GM18517 (cell line): Measurements from ENCODE around the gene TIMP4.

Source experiments
- ATAC-seq: cut with Tn5 transposase; IDR thresholded peaks from one replicate; pipeline ENCODE4 v1.9.1; 2021; ENCODE audit warnings: mild to moderate bottlenecking, moderate library complexity; ENCODE audit not compliant: unreplicated experiment

The TIMP4 gene

GRCh38 chr3:12186046-12186445 is 27.3 kb upstream of the TIMP4 start:
- ATAC-seq: no peak

- ATAC-seq: no peak
Observed at GRCh38 chr3:12185172-12185710, 26.5 kb upstream of the TIMP4 start.

- ATAC-seq: no peak
Observed at GRCh38 chr3:12184541-12184940, 25.8 kb upstream of the TIMP4 start.

DNA sequence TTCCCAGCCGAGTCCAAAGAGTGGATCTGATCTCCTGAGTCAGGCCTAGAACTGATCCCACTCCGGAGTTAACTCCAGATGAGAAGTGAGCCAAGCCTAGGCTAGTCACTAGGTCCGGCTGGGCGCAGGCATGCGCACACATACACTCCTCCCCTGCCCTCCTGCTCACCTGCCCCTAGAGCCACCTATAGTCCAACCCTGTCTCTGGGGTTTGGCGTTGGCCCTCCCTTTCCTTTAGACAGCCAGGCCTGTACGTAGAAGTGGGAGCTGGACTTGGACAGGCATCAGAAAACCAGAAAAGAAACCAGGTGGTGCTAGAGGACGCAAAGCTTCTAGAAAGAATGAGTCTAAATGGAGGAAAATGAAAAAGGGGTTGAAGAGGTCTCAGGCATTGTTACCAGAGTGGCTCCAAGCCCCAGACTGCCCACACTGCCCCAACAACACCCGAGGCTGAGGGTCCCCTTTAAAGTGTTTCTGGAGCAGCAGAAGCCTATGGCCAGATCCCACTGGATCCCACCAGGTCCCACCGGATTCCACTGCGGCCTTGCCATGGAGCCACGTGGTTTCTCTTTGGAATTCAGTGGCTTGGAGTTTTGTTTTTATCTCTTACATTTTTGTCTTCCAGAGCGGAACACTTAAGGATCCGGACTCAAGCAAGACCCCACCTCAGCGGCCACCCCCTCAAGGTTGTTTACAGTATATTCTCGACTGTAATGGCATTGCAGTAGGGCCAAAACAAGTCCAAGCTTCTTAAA is 24.2 kb upstream of the TIMP4 start:
- ATAC-seq: no peak

DNA sequence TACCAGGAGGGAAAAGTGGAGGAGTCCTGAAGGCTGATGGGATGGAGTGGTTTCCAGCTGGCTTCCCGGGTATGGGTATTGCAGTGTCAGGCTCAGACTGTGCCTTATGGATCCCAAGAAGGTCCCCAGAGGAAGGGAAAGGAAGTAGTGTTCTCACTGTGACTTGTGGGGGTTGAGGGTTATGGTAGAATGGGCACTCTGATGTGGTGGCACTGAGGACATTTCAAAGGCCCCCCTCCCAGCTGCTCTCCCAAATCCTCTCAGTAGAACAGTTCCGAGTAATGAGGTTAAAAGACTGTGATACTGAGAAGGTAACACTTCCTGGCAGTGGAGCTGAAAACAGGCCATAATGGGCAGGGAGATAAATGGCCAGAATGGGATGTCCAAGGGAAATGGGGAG is 23.1 kb upstream of the TIMP4 start:
- ATAC-seq: no peak

DNA sequence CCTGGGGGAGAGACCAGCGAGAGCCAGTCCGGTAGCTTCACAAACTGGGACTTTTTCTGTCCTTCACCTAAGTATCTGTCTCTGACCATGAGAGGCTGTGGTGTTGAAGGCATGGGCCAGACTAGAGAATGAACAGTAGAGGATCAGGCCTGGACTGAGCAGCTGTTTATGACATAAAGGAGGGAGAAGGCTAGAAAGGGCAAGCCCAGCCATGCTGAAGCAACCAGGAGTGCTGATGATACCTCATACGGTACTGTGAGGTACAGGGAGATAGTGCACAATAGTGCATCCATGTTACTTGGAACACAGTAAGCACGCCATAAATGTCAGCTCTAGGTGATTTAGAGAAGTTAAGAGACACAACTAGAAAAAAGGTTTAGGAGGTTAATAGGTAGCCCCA is 22.6 kb upstream of the TIMP4 start:
- ATAC-seq: no peak

GRCh38 chr3:12180631-12181030 is 21.9 kb upstream of the TIMP4 start:
- no peak for ATAC-seq

GRCh38 chr3:12180218-12180617 is 21.5 kb upstream of the TIMP4 start:
- no peak for ATAC-seq

- no peak for ATAC-seq
Observed at GRCh38 chr3:12179441-12179840, 20.7 kb upstream of the TIMP4 start.

DNA sequence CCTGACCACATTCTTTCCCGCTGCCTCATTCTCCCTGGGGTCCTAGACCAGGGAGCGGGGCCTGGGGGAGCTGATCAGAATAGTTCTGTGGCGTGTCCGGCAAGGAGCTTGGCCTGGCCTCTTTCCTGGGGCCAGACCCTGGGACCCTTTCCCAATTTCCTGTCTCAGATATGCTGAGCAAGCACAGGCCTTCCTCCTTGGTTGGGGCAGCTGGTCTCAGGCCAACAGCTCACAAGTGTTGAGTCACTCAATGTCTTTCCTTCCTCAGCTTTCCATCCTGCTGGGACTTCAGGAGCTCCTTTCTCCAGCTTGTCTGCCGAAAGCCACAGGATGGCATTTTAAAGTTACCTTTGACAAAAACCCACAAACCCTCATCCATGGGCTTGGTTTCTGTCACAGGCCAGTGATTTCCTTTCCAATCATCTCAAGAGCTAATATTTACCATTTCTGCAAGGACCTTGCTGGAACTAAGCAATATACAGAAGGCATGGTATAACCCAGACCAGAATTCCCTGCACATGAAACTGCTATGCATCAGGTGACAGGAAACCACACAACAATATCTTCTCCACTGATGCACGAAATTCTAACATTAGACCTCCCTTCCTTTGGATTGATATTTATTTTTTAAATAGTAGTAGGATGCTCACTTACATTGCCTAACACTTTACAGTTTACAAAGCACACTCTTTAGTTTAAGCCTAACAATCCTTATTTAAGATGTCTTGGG is 19.5 kb upstream of the TIMP4 start:
- ATAC-seq: no peak

GRCh38 chr3:12177126-12177525 is 18.4 kb upstream of the TIMP4 start:
- ATAC-seq: no peak

GRCh38 chr3:12175844-12176453 is 17.2 kb upstream of the TIMP4 start:
- ATAC-seq: no peak

- ATAC-seq: no peak
Observed at GRCh38 chr3:12175137-12175593, 16.5 kb upstream of the TIMP4 start.

DNA sequence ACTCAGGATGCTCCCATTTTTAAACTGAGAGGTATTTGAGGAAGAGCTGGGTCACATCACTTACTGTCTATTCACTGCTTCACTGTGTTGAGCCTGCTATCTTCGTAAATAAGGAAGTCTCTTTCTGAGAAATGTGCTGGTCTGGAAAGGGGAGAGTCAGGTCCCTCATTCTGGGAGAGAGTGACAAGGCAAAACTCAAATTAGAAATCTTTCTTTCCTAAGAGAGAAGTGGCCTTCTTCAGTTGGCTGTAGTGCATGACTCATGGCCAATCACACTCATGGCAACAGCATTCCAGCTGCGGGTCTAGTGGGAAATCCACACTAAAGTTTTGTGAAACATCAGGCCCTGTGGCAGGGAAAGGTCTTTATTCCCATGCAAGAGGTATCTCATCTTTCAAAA is 11.5 kb upstream of the TIMP4 start:
- ATAC-seq: no peak

DNA sequence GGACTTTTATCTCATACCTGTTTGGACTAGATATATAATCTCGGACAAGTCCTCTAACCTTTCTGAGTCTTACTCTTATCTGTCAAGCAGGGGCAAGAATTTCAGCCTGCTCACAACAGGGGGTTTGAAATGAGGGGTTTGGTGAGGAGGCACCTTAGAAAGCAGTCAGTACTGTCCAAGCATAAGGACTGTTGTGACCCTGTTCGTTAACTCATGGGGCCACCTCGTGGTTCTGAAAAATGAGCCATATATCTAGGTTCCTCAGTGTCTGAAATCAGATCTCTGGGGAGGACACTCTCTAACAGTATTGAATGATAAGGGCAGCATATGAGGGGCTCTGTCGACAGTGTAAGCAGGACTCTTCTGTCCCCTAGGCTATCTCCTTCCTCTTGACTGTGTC is 7.2 kb upstream of the TIMP4 start:
- ATAC-seq: no peak

GRCh38 chr3:12159227-12159601 is 502 bp upstream of the TIMP4 start:
- ATAC-seq: no peak

GRCh38 chr3:12157026-12157425 is 1.7 kb downstream of the TIMP4 start:
- no peak for ATAC-seq

GRCh38 chr3:12155828-12156227 is 2.9 kb downstream of the TIMP4 start:
- ATAC-seq: no peak

- no peak for ATAC-seq
Observed at GRCh38 chr3:12155264-12155663, 3.4 kb downstream of the TIMP4 start.

DNA sequence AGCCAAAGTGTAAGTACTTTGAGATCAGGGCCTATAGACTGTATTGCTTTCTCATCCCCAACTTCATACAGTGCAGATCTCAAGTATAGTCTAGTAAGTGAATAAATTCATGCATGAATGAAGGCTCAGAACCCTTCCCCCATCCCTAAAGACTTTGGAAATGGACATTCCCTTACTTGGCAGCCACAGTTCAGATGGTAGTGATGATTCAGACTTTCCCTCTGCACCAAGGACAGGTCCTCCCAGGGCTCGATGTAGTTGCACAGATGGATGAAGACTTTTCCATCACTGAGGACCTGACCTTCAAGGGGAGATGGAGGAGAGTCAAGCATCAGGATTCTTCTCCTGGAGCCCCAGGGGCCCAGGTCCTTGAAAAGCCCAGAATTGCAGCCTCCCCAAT is 4.6 kb downstream of the TIMP4 start:
- no peak for ATAC-seq

GRCh38 chr3:12150112-12150511 is 8.6 kb downstream of the TIMP4 start:
- ATAC-seq: no peak

GRCh38 chr3:12149029-12149428 is 9.7 kb downstream of the TIMP4 start:
- ATAC-seq: no peak
